GM12874 (cell line): ENCODE measurements around the gene GATAD2A.

Source experiments
- TF ChIP-seq, protein P1 (sequence below): IDR thresholded peaks from 2 replicates; pipeline ENCODE4 v1.5.1; 2011; ENCODE audit warnings: low read depth, mild to moderate bottlenecking, control low read depth, low read length, moderate library complexity; ENCODE audit not compliant: insufficient read depth

The GATAD2A gene

GRCh38 chr19:19506592-19506991 is 101.1 kb downstream of the GATAD2A start:
- TF ChIP-seq, protein P1, sequence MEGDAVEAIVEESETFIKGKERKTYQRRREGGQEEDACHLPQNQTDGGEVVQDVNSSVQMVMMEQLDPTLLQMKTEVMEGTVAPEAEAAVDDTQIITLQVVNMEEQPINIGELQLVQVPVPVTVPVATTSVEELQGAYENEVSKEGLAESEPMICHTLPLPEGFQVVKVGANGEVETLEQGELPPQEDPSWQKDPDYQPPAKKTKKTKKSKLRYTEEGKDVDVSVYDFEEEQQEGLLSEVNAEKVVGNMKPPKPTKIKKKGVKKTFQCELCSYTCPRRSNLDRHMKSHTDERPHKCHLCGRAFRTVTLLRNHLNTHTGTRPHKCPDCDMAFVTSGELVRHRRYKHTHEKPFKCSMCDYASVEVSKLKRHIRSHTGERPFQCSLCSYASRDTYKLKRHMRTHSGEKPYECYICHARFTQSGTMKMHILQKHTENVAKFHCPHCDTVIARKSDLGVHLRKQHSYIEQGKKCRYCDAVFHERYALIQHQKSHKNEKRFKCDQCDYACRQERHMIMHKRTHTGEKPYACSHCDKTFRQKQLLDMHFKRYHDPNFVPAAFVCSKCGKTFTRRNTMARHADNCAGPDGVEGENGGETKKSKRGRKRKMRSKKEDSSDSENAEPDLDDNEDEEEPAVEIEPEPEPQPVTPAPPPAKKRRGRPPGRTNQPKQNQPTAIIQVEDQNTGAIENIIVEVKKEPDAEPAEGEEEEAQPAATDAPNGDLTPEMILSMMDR: no peak

- TF ChIP-seq, protein P1: no peak
Observed at GRCh38 chr19:19507354-19507753, 101.9 kb downstream of the GATAD2A start.

- TF ChIP-seq, protein P1: no peak
Observed at GRCh38 chr19:19508217-19508616, 102.7 kb downstream of the GATAD2A start.

DNA sequence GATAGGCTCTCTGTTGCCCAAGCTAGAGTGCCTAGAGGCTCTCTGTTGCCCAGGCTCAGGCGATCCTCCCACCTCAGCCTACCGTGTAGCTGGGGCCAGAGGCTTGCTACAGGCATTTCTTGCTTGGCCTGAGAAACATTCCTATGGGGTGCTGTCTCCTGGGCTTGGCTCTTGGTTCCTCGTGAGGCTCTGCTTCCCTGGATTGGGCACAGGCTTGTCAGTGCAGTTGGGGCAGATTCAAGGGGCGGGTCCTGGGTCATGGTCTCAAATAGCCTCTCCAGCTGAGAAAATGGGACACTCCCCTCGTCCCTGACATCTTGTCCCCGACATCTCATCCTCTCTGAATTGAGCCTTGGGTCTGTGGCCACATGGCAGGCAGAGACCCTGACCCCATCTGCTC is 105.0 kb downstream of the GATAD2A start:
- TF ChIP-seq, protein P1: no peak

- TF ChIP-seq, protein P1: no peak
Observed at GRCh38 chr19:19513682-19514081, 108.2 kb downstream of the GATAD2A start.

DNA sequence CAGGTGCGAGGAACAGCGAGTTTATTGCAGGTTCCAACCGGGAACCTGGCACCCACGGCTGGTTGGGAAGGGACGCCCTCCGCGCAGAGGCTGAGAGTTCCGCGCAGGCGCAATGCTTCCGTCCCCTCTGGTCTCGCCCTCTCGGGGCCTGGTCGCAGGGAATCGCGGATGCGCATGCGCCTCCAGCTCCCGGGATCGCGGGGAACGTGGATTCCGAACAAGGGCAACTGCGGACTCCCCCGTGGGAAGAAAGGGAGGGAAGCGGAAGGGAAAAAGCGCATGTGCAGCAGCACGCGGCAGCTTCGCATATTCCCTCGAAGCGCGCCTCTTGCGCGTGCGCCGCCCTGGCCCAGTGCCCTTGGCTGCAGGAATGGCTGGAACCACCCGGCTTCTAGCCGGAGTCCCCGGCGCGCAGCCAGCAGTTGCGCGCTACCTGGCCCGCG is 108.8 kb downstream of the GATAD2A start:
- TF ChIP-seq, protein P1: no peak

GRCh38 chr19:19514881-19515641 is 109.6 kb downstream of the GATAD2A start, which contains the start of gene TSSK6:
TSSK6 (minus strand) TSS chr19:19515548; CDS start chr19:19515427, 121 bp downstream.
- TF ChIP-seq, protein P1: no peak
